K562 (cell line): ENCODE results near the gene GPR171. TPM values are rescaled to one million over a fixed set of nuclear protein-coding genes. Genes with fewer than 3 reads are reported as not detected.

Experiments used
- ATAC-seq: fragments of 200-7000 bp; cut with Tn5 transposase; 3 replicates; pipeline ENCODE4 v1.9.1; 2020; ENCODE audit warnings: moderate library complexity
- BruUV-seq: library from RNA; stranded (reverse); fragments of 400-500 nt; replicated peaks from 2 replicates; lab custom pipeline; 2021; lab: Mats Ljungman, UMichigan
- CTCF ChIA-PET: fragments of 300-600 bp; formaldehyde crosslinking; extraction: SDS; loops from one replicate; lab custom pipeline; 2021; ENCODE audit warnings: low intra/inter-chr PET ratio; lab: Yijun Ruan, JAX
- POLR2A ChIA-PET: fragments of 300-600, 350-650 bp; sonication (Branson Sonifier 250); formaldehyde crosslinking; extraction: SDS; loops from one replicate; lab custom pipeline; 2021; ENCODE audit warnings: antibody characterized with exemption, inconsistent platforms; lab: Yijun Ruan, JAX
- DNase-seq, 4 experiments: peaks; one replicate each; pipeline versions ENCODE4 v3.0.0 to v3.0.0-alpha.2; 2011 to 2018; ENCODE audit warnings: low spot score in 3 of 4, mixed read lengths in 3 of 4; ENCODE audit errors: extremely low read depth in 1 of 4
- FAIRE-seq: peaks from 2 replicates; lab custom pipeline; 2011; peaks lifted over from hg19 to GRCh38; lab: Jason Lieb, UNC
- H2AFZ ChIP-seq: 2 replicates; pipeline ENCODE4 v1.6.0; 2011; ENCODE audit warnings: low read depth, low read length, control low read depth, inconsistent platforms
- H3K27ac ChIP-seq: fragments of 200-600 bp; 3 replicates; pipeline ENCODE4 v1.8.0; 2011; ENCODE audit warnings: low read depth, mild to moderate bottlenecking, control low read depth, inconsistent platforms, low read length, moderate library complexity, mixed read lengths; ENCODE audit errors: extremely low read depth
- H3K27me3 ChIP-seq, 2 experiments: fragments of 300-600 bp in 1 of 2; 2 replicates in 1 of 2; 3 replicates in 1 of 2; pipeline versions ENCODE4 v1.6.0 to v1.8.0; 2011; ENCODE audit warnings: inconsistent platforms in 2 of 2, low read length in 2 of 2, mild to moderate bottlenecking in 1 of 2, mixed read lengths in 1 of 2, moderate library complexity in 1 of 2; ENCODE audit not compliant: control insufficient read depth in 2 of 2, insufficient read depth in 2 of 2
- H3K36me3 ChIP-seq: fragments of 300-600 bp; 3 replicates; pipeline ENCODE4 v1.8.0; 2011; ENCODE audit warnings: mild to moderate bottlenecking, low read length, inconsistent platforms; ENCODE audit not compliant: control insufficient read depth, insufficient read depth
- H3K4me1 ChIP-seq, 2 experiments: fragments of 200-600 bp in 1 of 2; replicated peaks in 1 of 2; 2 replicates in 1 of 2; 3 replicates in 1 of 2; pipeline versions ENCODE4 v1.5.1 to v1.8.0; 2011; ENCODE audit warnings: inconsistent platforms in 2 of 2, low read length in 2 of 2, mild to moderate bottlenecking in 1 of 2, mixed read lengths in 1 of 2, moderate library complexity in 1 of 2; ENCODE audit not compliant: control insufficient read depth in 2 of 2, insufficient read depth in 2 of 2
- H3K4me2 ChIP-seq: 2 replicates; pipeline ENCODE4 v1.6.1; 2011; ENCODE audit warnings: low read length, control low read depth, inconsistent platforms, mixed read lengths; ENCODE audit not compliant: insufficient read depth
- H3K4me3 ChIP-seq: fragments of 200-600 bp; sonication (generic), shearing (Covaris generic); 2 replicates; pipeline ENCODE4 v1.5.1; 2016; ENCODE audit warnings: control low read depth, inconsistent platforms
- H3K79me2 ChIP-seq: fragments of 200-600 bp; 3 replicates; pipeline ENCODE4 v1.8.0; 2011; ENCODE audit warnings: low read length, inconsistent platforms; ENCODE audit not compliant: control insufficient read depth, insufficient read depth
- H3K9ac ChIP-seq, 2 experiments: 2 replicates each; pipeline versions ENCODE4 v1.6.0 to v1.6.1; 2011; ENCODE audit warnings: low read depth in 2 of 2, low read length in 2 of 2, control low read depth in 1 of 2, inconsistent platforms in 1 of 2, mild to moderate bottlenecking in 1 of 2, mixed read lengths in 1 of 2; ENCODE audit not compliant: insufficient read depth in 1 of 2
- H3K9me1 ChIP-seq: one replicate; pipeline ENCODE4 v1.6.0; 2011; ENCODE audit warnings: inconsistent platforms, mild to moderate bottlenecking, low read length, moderate library complexity; ENCODE audit not compliant: control insufficient read depth, insufficient read depth
- H3K9me3 ChIP-seq: replicated peaks from 2 replicates; pipeline ENCODE4 v1.5.1; 2011; ENCODE audit warnings: low read depth, low read length, inconsistent platforms; ENCODE audit not compliant: control insufficient read depth, insufficient read depth
- H4K20me1 ChIP-seq: replicated peaks from 2 replicates; pipeline ENCODE4 v1.6.1; 2011; ENCODE audit warnings: low read length, inconsistent platforms, mixed read lengths; ENCODE audit not compliant: control insufficient read depth, insufficient read depth
- CTCFL ChIP-seq: IDR thresholded peaks from 2 replicates; pipeline ENCODE4 v1.6.1; 2011; ENCODE audit warnings: borderline replicate concordance, low read depth, mild to moderate bottlenecking, moderate library complexity, low read length; ENCODE audit not compliant: insufficient read depth, poor library complexity, severe bottlenecking
- FOXO4 ChIP-seq: fragments of 450-650 bp; formaldehyde crosslinking; IDR thresholded peaks from 2 replicates; pipeline ENCODE4 v1.4.0; 2020; ENCODE audit warnings: mild to moderate bottlenecking, moderate library complexity
- GABPA ChIP-seq: fragments of 200-800 bp; sonication (Bioruptor generic); conservative IDR thresholded peaks from 2 replicates; pipeline ENCODE4 v1.6.1; 2016; ENCODE audit warnings: low read depth, missing genetic modification characterization, missing compliant biosample characterization
- KLF13 ChIP-seq: fragments of 450-650 bp; IDR thresholded peaks from 2 replicates; pipeline ENCODE4 v1.6.1; 2016; ENCODE audit warnings: missing genetic modification characterization, low read depth, mild to moderate bottlenecking, missing compliant biosample characterization, moderate library complexity, borderline replicate concordance
- LEF1 ChIP-seq: fragments of 450-650 bp; IDR thresholded peaks from 2 replicates; pipeline ENCODE4 v1.6.1; 2016; ENCODE audit warnings: mild to moderate bottlenecking
- NCOR1 ChIP-seq: fragments of 450-650 bp; IDR thresholded peaks from 2 replicates; pipeline ENCODE4 v1.6.1; 2016; ENCODE audit warnings: mild to moderate bottlenecking, moderate library complexity
- SAFB2 ChIP-seq: fragments of 200-400 bp; formaldehyde crosslinking; IDR thresholded peaks from 2 replicates; pipeline ENCODE4 v1.6.1; 2018; ENCODE audit warnings: borderline replicate concordance, low read length, low read depth, moderate library complexity; ENCODE audit not compliant: severe bottlenecking
- SNAPC5 ChIP-seq: fragments of 250-450 bp; sonication (Bioruptor Pico); IDR thresholded peaks from 2 replicates; pipeline ENCODE4 v1.8.0; 2021; ENCODE audit warnings: moderate library complexity, mild to moderate bottlenecking, inconsistent platforms
- ZFP91 ChIP-seq: sonication (generic); formaldehyde crosslinking; IDR thresholded peaks from 2 replicates; pipeline ENCODE4 v1.8.0; 2022; ENCODE audit warnings: mild to moderate bottlenecking, missing genetic modification reagents
- ZNF174 ChIP-seq: fragments of 250-450 bp; sonication (Bioruptor Pico); IDR thresholded peaks from 2 replicates; pipeline ENCODE4 v1.4.0; 2020; ENCODE audit warnings: mild to moderate bottlenecking
- ZNF212 ChIP-seq: fragments of 450-650 bp; formaldehyde crosslinking; IDR thresholded peaks from 2 replicates; pipeline ENCODE4 v1.4.0; 2020; ENCODE audit warnings: mild to moderate bottlenecking
- ZNF655 ChIP-seq: fragments of 250-450 bp; sonication (Bioruptor Pico); IDR thresholded peaks from 2 replicates; pipeline ENCODE4 v1.5.0; 2021
- WGBS: fragments of 100-300 bp; shearing (Covaris generic); methylation state at CpG from one replicate; pipeline ENCODE4 v1.1.6; 2016; ENCODE audit warnings: low coverage, mixed read lengths; ENCODE audit not compliant: insufficient coverage; ENCODE audit errors: missing lambda C conversion rate; 5-methylcytosine and 5-hydroxymethylcytosine counted together
- in situ Hi-C: fragments of 300-500 bp; cut with MboI; formaldehyde crosslinking; loops from 4 replicates; pipeline ENCODE4 v1.15.0; 2018; ENCODE audit warnings: inconsistent platforms, mixed read lengths
- intact Hi-C: fragments of 100-400 bp; cut with micrococcal nuclease; formaldehyde crosslinking; loops from 2 replicates; pipeline ENCODE4 v1.14.2; 2022
- polyA plus RNA-seq, 8 experiments: library from polyadenylated mRNA; depleted of rRNA in 4 of 8; stranded (reverse) in 5 of 8; unstranded in 3 of 8; fragments of >200 nt; fragmentation: Nextera tagmentation in 2 of 8; fragmentation: Illumina TruSeq in 1 of 8; extraction: Ambion mirVana in 2 of 8; extraction: Trizol in 1 of 8; gene quantifications; 2 replicates each; pipeline versions ENCODE4 v1.2.1 to v1.2.3, GENCODE V29; 2011 to 2014; ENCODE audit warnings: inconsistent platforms in 1 of 8, missing spikeins in 1 of 8
- total RNA-seq, 7 experiments: library from RNA; depleted of rRNA in 6 of 7; stranded (reverse); fragments of >200 nt in 6 of 7; fragmentation: Illumina TruSeq in 2 of 7; extraction: Trizol in 2 of 7; gene quantifications; 2 replicates each; pipeline versions ENCODE4 v1.2.1 to v1.2.3, GENCODE V29; 2011 to 2021; ENCODE audit warnings: low replicate concordance in 1 of 7

Gene GPR171
- total and polyA plus RNA-seq, 9 of the 15 experiments (the other 6 are each of a cell fraction or from before 2014, with no cell fraction given): not detected

GRCh38 chr3:151152455-151153079 lies 50.4 kb downstream of the GPR171 start:
- Histone ChIP-seq H4K20me1 (no peaks in the 10 kb centered on the region), H3K4me2 (no peak overlapping the region), H3K4me3 (no peak overlapping the region), H3K9me3 (no peaks in the 10 kb centered on the region), H3K79me2 (no peaks in the 10 kb centered on the region), H3K27me3 (peaks cover 5 to 20% of the 10 kb centered on the region in 2 experiments; a peak in 3 of 5 replicates), H3K9me1 (no peaks in the 10 kb centered on the region), H3K27ac (no peak overlapping the region), H2AFZ (no peak overlapping the region), H3K9ac (no peak overlapping the region), H3K36me3 (no peaks in the 10 kb centered on the region), H3K4me1 (no peaks in the 10 kb centered on the region)
- ChIA-PET POLR2A (interaction anchor here (1.5 kb wide), 1 partner anchor 10 kb away, joined by 3 read pairs; no protein-coding TSS in a partner anchor), CTCF (no interaction called here)
- in situ Hi-C loops: loop anchor here (10.0 kb wide), 1 partner anchor 358 kb away; no protein-coding TSS in a partner anchor
- intact Hi-C loops: no loop called here
- BruUV-seq: no TSS peak
- DNase-seq: no peak
- 0% methylated on average over 4 of the region's 4 CpGs for WGBS
- FAIRE-seq: no peak
- ATAC-seq: no peak
- no peak for TF ChIP-seq SAFB2
- TF ChIP-seq FOXO4: no peak
- TF ChIP-seq ZNF174 (CRISPR knock-in tag): no peak
- TF ChIP-seq ZNF212 (CRISPR knock-in tag): no peak
- no peak for TF ChIP-seq ZFP91
- no peak for TF ChIP-seq SNAPC5 (CRISPR knock-in tag)
- no peak for TF ChIP-seq ZNF655 (CRISPR knock-in tag)
- TF ChIP-seq GABPA (tag): no peak
- no peak for TF ChIP-seq KLF13 (tag)
- no peak for TF ChIP-seq CTCFL
- TF ChIP-seq LEF1: no peak
- TF ChIP-seq NCOR1: no peak
